Transverse colon (tissue), 3 donors: ENCODE data around the gene ADGRB3.

Experiments used
- CTCF ChIP-seq, 5 experiments: fragments of 200-600 bp in 3 of 5; fragments of 450-650 bp in 2 of 5; sonication (generic) in 3 of 5; IDR thresholded peaks; 1 replicate in 2 of 5; 2 replicates in 3 of 5; pipeline ENCODE4 v1.5.1; 2016 to 2017; ENCODE audit warnings: antibody characterized with exemption in 5 of 5, inconsistent platforms in 3 of 5, mild to moderate bottlenecking in 2 of 5, moderate library complexity in 1 of 5
- POLR2A ChIP-seq: fragments of 450-650 bp; IDR thresholded peaks from one replicate; pipeline ENCODE4 v1.6.1; 2016; ENCODE audit warnings: antibody characterized with exemption, mild to moderate bottlenecking, moderate library complexity

GRCh38 chr6:69135927-69136326 lies 500.8 kb downstream of the ADGRB3 start:
- TF ChIP-seq CTCF (IDR thresholded peaks at IDR 0.05) (no peak), POLR2A (no peak)
